ENCODE measurements around the gene ZGLP1. TPM values are rescaled to one million over a fixed set of nuclear protein-coding genes. Genes with fewer than 3 reads are reported as not detected.
A peak's percentile ranks its signal among the peaks of the same experiment; 100 is the strongest.
"Not testable (repeated sequence)": the region's sequence is repeated elsewhere in the genome, so short reads cannot be mapped to it uniquely, and the experiment has no call there.

Gene ZGLP1
- total and polyA plus RNA-seq, 7 donors: 0.59 to 2.9 (median 0.85) TPM; not detected in 1

DNA sequence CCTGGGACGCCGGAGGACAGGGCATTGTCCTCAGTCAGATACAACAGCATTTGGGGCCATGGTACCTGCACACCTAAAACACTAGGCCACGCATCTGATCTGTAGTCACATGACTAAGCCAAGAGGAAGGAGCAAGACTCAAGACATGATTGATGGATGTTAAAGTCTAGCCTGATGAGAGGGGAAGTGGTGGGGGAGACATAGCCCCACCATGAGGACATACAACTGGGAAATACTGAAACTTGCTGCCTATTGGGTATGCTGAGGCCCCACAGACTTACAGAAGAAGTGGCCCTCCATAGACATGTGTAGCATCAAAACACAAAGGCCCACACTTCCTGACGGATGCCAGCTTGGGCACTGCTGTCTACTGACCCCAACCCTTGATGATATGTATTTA lies 24.2 kb downstream of the ZGLP1 start:
- H3K27me3 ChIP-seq (ENCODE audit: insufficient read depth in 3 of 3, low read length in 2 of 3): peaks cover 0 to 42% (median 19%) of the 10 kb centered on the region in 3 donors
- no peak for ATAC-seq
- TF ChIP-seq, protein P1, sequence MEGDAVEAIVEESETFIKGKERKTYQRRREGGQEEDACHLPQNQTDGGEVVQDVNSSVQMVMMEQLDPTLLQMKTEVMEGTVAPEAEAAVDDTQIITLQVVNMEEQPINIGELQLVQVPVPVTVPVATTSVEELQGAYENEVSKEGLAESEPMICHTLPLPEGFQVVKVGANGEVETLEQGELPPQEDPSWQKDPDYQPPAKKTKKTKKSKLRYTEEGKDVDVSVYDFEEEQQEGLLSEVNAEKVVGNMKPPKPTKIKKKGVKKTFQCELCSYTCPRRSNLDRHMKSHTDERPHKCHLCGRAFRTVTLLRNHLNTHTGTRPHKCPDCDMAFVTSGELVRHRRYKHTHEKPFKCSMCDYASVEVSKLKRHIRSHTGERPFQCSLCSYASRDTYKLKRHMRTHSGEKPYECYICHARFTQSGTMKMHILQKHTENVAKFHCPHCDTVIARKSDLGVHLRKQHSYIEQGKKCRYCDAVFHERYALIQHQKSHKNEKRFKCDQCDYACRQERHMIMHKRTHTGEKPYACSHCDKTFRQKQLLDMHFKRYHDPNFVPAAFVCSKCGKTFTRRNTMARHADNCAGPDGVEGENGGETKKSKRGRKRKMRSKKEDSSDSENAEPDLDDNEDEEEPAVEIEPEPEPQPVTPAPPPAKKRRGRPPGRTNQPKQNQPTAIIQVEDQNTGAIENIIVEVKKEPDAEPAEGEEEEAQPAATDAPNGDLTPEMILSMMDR (IDR thresholded peaks at IDR 0.05): no peak
- intact Hi-C loops (cut with DNase I): no loop called here
- H3K4me1 ChIP-seq: peaks cover 21% of the 10 kb centered on the region
- 93 to 94% (median 93%) methylated on average over 4 of the region's 4 CpGs for WGBS, 3 donors
- no peak overlapping the region for H3K27ac ChIP-seq
- DNase-seq: no peak
- peaks cover 0 to 12% of the 10 kb centered on the region in 2 donors for H3K36me3 ChIP-seq (ENCODE audit: insufficient read depth in 1 of 2, low read depth in 1 of 2)
- H3K4me3 ChIP-seq: no peak overlapping the region
- H3K9me3 ChIP-seq: no peaks in the 10 kb centered on the region

DNA sequence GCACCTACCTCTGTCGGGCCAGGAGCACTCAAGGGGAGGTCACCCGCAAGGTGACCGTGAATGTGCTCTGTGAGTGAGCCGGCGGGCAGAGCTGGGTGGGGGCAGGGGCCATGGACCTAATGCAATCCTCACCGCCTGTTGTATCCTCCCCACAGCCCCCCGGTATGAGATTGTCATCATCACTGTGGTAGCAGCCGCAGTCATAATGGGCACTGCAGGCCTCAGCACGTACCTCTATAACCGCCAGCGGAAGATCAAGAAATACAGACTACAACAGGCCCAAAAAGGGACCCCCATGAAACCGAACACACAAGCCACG lies 24.7 kb downstream of the ZGLP1 start:
- peaks cover 16% of the 10 kb centered on the region for H3K4me1 ChIP-seq
- no peaks in the 10 kb centered on the region for H3K9me3 ChIP-seq
- intact Hi-C loops (cut with DNase I): no loop called here
- ATAC-seq (no peak), DNase-seq (no peak)
- 94 to 96% (median 95%) methylated on average over 13 of the region's 13 CpGs for WGBS, 3 donors
- H3K4me3 ChIP-seq: no peak overlapping the region
- H3K36me3 ChIP-seq (ENCODE audit: insufficient read depth in 1 of 2, low read depth in 1 of 2): peaks cover 0 to 12% of the 10 kb centered on the region in 2 donors
- TF ChIP-seq, protein P1 (IDR thresholded peaks at IDR 0.05): no peak
- H3K27ac ChIP-seq: no peak overlapping the region
- H3K27me3 ChIP-seq (ENCODE audit: insufficient read depth in 3 of 3, low read length in 2 of 3): peaks cover 0 to 37% (median 16%) of the 10 kb centered on the region in 3 donors

DNA sequence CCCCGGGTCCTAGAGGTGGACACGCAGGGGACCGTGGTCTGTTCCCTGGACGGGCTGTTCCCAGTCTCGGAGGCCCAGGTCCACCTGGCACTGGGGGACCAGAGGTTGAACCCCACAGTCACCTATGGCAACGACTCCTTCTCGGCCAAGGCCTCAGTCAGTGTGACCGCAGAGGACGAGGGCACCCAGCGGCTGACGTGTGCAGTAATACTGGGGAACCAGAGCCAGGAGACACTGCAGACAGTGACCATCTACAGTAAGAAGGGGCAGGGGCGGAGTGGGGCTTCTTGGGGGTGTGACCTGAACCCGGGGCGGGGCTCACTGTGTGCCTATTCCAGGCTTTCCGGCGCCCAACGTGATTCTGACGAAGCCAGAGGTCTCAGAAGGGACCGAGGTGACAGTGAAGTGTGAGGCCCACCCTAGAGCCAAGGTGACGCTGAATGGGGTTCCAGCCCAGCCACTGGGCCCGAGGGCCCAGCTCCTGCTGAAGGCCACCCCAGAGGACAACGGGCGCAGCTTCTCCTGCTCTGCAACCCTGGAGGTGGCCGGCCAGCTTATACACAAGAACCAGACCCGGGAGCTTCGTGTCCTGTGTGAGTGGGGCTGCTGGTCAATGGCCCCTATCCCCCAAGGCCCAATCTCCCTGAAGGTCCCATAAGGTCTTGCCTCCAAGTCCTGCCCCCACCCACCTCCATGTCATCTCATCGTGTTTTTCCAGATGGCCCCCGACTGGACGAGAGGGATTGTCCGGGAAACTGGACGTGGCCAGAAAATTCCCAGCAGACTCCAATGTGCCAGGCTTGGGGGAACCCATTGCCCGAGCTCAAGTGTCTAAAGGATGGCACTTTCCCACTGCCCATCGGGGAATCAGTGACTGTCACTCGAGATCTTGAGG lies 25.3 kb downstream of the ZGLP1 start:
- Histone ChIP-seq H3K36me3 (ENCODE audit: insufficient read depth in 1 of 2, low read depth in 1 of 2) (peaks cover 0 to 12% of the 10 kb centered on the region in 2 donors), H3K9me3 (no peaks in the 10 kb centered on the region), H3K4me1 (peaks cover 11% of the 10 kb centered on the region), H3K27me3 (ENCODE audit: insufficient read depth in 3 of 3, low read length in 2 of 3) (peaks cover 0 to 31% (median 13%) of the 10 kb centered on the region in 3 donors), H3K27ac (no peak overlapping the region), H3K4me3 (no peak overlapping the region)
- intact Hi-C loops (cut with DNase I): no loop called here
- WGBS, 3 donors: 88 to 91% (median 89%) methylated on average over 34 of the region's 34 CpGs
- no peak for DNase-seq
- TF ChIP-seq, protein P1 (IDR thresholded peaks at IDR 0.05): no peak
- ATAC-seq: no peak

DNA sequence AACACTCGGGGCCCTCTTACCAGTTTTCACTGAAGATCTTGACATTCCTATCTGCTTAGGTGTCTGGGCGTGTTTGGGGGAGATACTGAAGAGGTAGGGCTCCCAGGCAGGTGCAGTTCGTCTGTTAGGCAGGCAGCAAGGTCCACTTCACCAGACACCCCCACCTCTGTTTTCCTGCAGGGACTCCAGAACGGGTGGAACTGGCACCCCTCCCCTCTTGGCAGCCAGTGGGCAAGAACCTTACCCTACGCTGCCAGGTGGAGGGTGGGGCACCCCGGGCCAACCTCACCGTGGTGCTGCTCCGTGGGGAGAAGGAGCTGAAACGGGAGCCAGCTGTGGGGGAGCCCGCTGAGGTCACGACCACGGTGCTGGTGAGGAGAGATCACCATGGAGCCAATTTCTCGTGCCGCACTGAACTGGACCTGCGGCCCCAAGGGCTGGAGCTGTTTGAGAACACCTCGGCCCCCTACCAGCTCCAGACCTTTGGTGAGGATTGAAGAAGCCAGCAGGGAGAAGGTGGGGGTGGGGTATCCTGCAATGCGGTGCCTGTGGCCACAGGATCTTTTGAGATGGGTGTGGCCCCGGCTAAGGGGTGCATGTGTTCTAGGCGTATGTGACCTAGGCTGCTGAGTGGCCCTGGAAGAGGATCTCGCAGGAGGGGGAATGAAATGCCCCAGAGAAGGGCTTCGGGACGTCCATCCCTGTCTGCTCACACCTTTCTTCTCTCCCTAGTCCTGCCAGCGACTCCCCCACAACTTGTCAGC lies 26.1 kb downstream of the ZGLP1 start:
- peaks cover 0 to 12% of the 10 kb centered on the region in 2 donors for H3K36me3 ChIP-seq (ENCODE audit: insufficient read depth in 1 of 2, low read depth in 1 of 2)
- TF ChIP-seq, protein P1 (IDR thresholded peaks at IDR 0.05): no peak
- H3K27me3 ChIP-seq (ENCODE audit: insufficient read depth in 3 of 3, low read length in 2 of 3): peaks cover 0 to 25% (median 6%) of the 10 kb centered on the region in 3 donors
- WGBS, 3 donors: 71 to 79% (median 71%) methylated on average over 23 of the region's 23 CpGs
- intact Hi-C loops (cut with DNase I): no loop called here
- ATAC-seq (peak in 1 of 4 donors; percentile 9), DNase-seq (no peak)
- no peaks in the 10 kb centered on the region for H3K9me3 ChIP-seq
- H3K4me3 ChIP-seq: no peak overlapping the region
- H3K4me1 ChIP-seq: peaks cover 3% of the 10 kb centered on the region
- H3K27ac ChIP-seq: no peak overlapping the region

DNA sequence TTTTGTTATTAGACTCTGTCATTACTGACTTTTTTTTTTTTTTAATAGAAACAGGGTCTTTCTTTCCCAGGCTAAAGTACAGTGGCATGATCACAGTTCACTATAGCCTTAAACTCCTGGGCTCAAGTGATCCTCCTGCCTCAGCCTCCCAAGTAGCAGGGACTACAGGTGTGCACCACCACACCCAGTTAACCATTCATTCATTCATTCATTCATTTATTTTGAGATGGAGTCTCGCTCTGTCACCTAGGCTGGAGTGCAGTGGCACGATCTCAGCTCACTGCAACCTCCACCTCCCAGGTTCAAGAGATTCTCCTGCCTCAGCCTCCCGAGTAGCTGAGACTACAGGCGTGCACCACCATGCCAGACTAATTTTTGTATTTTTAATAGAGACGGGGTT lies 27.6 kb downstream of the ZGLP1 start:
- Histone ChIP-seq H3K27me3 (ENCODE audit: insufficient read depth in 3 of 3, low read length in 2 of 3) (peaks cover 0 to 11% (median 0%) of the 10 kb centered on the region in 3 donors), H3K36me3 (ENCODE audit: insufficient read depth in 1 of 2, low read depth in 1 of 2) (peaks cover 0 to 12% of the 10 kb centered on the region in 2 donors)
- H3K9me3 ChIP-seq; intact Hi-C loops (cut with DNase I); H3K4me1 ChIP-seq; ATAC-seq; H3K27ac ChIP-seq; DNase-seq; H3K4me3 ChIP-seq: not testable (repeated sequence)
- 94 to 95% (median 94%) methylated on average over 5 of the region's 5 CpGs for WGBS, 3 donors

All from psoas muscle (tissue), 8 donors.